ENCODE data around the gene EMC6.

The EMC6 gene

DNA sequence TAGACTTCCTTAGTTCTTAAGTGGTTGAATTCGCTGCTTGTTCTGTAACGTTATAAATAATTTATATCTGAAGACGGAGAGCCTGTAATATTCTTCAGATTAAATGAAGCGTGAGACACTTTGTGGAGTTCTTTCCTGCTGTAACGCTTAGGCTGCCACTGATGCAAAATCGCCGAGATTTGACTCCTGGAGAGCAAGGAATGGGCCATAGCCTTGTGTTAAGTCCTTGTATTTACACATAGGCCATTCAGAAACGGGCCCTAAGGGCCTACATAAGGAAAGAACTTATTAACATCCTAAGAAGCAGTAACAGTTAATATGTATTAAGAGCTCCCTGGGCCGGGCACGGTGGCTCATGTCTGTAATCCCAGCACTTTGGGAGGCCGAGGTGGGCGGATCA, 936 bp downstream of the EMC6 start:
- H3K27ac ChIP-seq (ENCODE audit: low read length): peak overlapping the region; percentile 92
- peak overlapping the region; percentile 95 for H3K9ac ChIP-seq (ENCODE audit: low read depth, low read length)
- H3K4me2 ChIP-seq (ENCODE audit: insufficient read depth, low read length): peak overlapping the region; percentile 98
- ATAC-seq (ENCODE audit: insufficient read depth, low read depth) (no peak), DNase-seq (no peak)
- TF ChIP-seq, protein P1, sequence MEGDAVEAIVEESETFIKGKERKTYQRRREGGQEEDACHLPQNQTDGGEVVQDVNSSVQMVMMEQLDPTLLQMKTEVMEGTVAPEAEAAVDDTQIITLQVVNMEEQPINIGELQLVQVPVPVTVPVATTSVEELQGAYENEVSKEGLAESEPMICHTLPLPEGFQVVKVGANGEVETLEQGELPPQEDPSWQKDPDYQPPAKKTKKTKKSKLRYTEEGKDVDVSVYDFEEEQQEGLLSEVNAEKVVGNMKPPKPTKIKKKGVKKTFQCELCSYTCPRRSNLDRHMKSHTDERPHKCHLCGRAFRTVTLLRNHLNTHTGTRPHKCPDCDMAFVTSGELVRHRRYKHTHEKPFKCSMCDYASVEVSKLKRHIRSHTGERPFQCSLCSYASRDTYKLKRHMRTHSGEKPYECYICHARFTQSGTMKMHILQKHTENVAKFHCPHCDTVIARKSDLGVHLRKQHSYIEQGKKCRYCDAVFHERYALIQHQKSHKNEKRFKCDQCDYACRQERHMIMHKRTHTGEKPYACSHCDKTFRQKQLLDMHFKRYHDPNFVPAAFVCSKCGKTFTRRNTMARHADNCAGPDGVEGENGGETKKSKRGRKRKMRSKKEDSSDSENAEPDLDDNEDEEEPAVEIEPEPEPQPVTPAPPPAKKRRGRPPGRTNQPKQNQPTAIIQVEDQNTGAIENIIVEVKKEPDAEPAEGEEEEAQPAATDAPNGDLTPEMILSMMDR (IDR thresholded peaks at IDR 0.05; ENCODE audit: borderline replicate concordance, extremely low read depth, low read length, poor library complexity, severe bottlenecking): no peak
- no peak for TF ChIP-seq EZH2 (IDR thresholded peaks at IDR 0.05; ENCODE audit: borderline replicate concordance, low read depth, low read length, severe bottlenecking)
- H3K4me1 ChIP-seq (ENCODE audit: insufficient read depth, low read length): peaks cover 30% of the 10 kb centered on the region
- H4K20me1 ChIP-seq (ENCODE audit: insufficient read depth, low read length): peaks cover 14% of the 10 kb centered on the region
- H2AFZ ChIP-seq (ENCODE audit: low read depth, low read length): no peak overlapping the region
- H3K79me2 ChIP-seq (ENCODE audit: insufficient read depth, low read length): peaks cover 30% of the 10 kb centered on the region
- no peaks in the 10 kb centered on the region for H3K27me3 ChIP-seq (ENCODE audit: insufficient read depth, low read length, poor library complexity)
- H3K9me3 ChIP-seq (ENCODE audit: insufficient read depth, low read length, severe bottlenecking): no peaks in the 10 kb centered on the region
- H3K36me3 ChIP-seq (ENCODE audit: insufficient read depth, low read length): peaks cover 8% of the 10 kb centered on the region
- peak overlapping the region; percentile 95 to 97 for H3K4me3 ChIP-seq (ENCODE audit: low read depth in 1 of 2, low read length in 2 of 2)

DNA sequence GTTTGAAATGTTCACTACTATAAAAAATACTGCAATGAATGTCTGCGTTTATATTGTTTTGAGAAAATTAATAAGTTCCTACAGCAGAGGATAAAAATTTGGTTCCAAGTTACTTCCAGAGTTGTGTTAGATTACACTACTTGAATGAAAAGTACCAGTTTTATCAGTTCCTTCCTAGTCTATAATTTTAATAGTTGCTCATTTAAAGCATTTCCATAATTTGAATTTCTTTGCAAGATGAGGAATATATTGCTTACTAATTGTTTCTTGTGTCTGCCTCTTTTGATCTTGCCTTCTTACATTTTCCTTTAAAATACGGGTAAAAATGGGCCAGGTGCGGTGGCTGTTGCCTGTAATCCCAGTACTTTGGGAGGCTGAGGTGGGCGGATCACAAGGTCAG, 4.0 kb downstream of the EMC6 start:
- Histone ChIP-seq H3K4me1 (ENCODE audit: insufficient read depth, low read length) (peaks cover 18% of the 10 kb centered on the region), H3K27me3 (ENCODE audit: insufficient read depth, low read length, poor library complexity) (no peaks in the 10 kb centered on the region), H3K9me3 (ENCODE audit: insufficient read depth, low read length, severe bottlenecking) (no peaks in the 10 kb centered on the region), H3K36me3 (ENCODE audit: insufficient read depth, low read length) (peaks cover 5% of the 10 kb centered on the region), H3K4me3 (ENCODE audit: low read depth in 1 of 2, low read length in 2 of 2) (no peak overlapping the region), H2AFZ (ENCODE audit: low read depth, low read length) (no peak overlapping the region), H3K27ac (ENCODE audit: low read length) (no peak overlapping the region), H3K9ac (ENCODE audit: low read depth, low read length) (no peak overlapping the region), H3K79me2 (ENCODE audit: insufficient read depth, low read length) (peaks cover 27% of the 10 kb centered on the region), H4K20me1 (ENCODE audit: insufficient read depth, low read length) (peaks cover 8% of the 10 kb centered on the region), H3K4me2 (ENCODE audit: insufficient read depth, low read length) (no peak overlapping the region)
- ATAC-seq (ENCODE audit: insufficient read depth, low read depth) (no peak), DNase-seq (no peak)
- TF ChIP-seq EZH2 (IDR thresholded peaks at IDR 0.05; ENCODE audit: borderline replicate concordance, low read depth, low read length, severe bottlenecking): no peak
- TF ChIP-seq, protein P1 (IDR thresholded peaks at IDR 0.05; ENCODE audit: borderline replicate concordance, extremely low read depth, low read length, poor library complexity, severe bottlenecking): no peak

DNA sequence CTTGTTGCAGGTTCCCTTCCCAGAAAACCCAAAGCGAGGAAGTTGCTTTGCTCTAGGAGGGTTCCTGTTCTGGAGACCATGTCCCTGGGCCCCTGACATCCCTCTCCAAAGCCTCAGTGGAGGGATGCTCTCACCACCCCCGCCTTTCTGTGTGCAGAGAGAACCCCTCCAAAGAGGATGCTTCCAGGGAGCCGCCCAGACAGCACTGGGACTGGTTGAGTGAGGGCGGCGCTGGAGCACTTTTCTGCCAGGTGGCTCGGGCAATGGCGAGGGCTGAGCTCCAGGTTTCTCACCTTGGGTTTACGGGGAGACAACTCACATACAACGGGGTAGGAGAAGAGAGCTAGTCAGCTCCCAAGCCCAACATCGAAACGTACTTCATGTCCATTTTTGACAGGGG, 7.3 kb downstream of the EMC6 start:
- Histone ChIP-seq H3K9ac (ENCODE audit: low read depth, low read length) (no peak overlapping the region), H3K4me3 (ENCODE audit: low read depth in 1 of 2, low read length in 2 of 2) (no peak overlapping the region), H3K36me3 (ENCODE audit: insufficient read depth, low read length) (no peaks in the 10 kb centered on the region), H3K4me2 (ENCODE audit: insufficient read depth, low read length) (no peak overlapping the region), H2AFZ (ENCODE audit: low read depth, low read length) (no peak overlapping the region), H3K27me3 (ENCODE audit: insufficient read depth, low read length, poor library complexity) (no peaks in the 10 kb centered on the region), H3K4me1 (ENCODE audit: insufficient read depth, low read length) (no peaks in the 10 kb centered on the region), H4K20me1 (ENCODE audit: insufficient read depth, low read length) (no peaks in the 10 kb centered on the region; the same call in 1 of the 2 replicates), H3K9me3 (ENCODE audit: insufficient read depth, low read length, severe bottlenecking) (no peaks in the 10 kb centered on the region), H3K27ac (ENCODE audit: low read length) (no peak overlapping the region), H3K79me2 (ENCODE audit: insufficient read depth, low read length) (no peaks in the 10 kb centered on the region)
- TF ChIP-seq, protein P1 (IDR thresholded peaks at IDR 0.05; ENCODE audit: borderline replicate concordance, extremely low read depth, low read length, poor library complexity, severe bottlenecking): no peak
- TF ChIP-seq EZH2 (IDR thresholded peaks at IDR 0.05; ENCODE audit: borderline replicate concordance, low read depth, low read length, severe bottlenecking): no peak
- ATAC-seq (ENCODE audit: insufficient read depth, low read depth) (no peak), DNase-seq (no peak)
